MG63 (cell line): ENCODE measurements around the gene LIPC. TPM values are rescaled to one million over a fixed set of nuclear protein-coding genes. Genes with fewer than 3 reads are reported as not detected.

Experiments used
- DNase-seq: peaks from one replicate; pipeline ENCODE4 v3.0.0-alpha.2; 2020
- H3K27me3 ChIP-seq: fragments of 250-450 bp; sonication (Bioruptor Pico); 2 replicates; pipeline ENCODE4 v1.5.1; 2020; ENCODE audit warnings: mild to moderate bottlenecking, moderate library complexity
- H3K36me3 ChIP-seq: fragments of 250-450 bp; sonication (Bioruptor Pico); 2 replicates; pipeline ENCODE4 v1.5.1; 2020; ENCODE audit warnings: mild to moderate bottlenecking, moderate library complexity
- H3K4me3 ChIP-seq: fragments of 250-450 bp; sonication (Bioruptor Pico); 2 replicates; pipeline ENCODE4 v1.5.1; 2020; ENCODE audit warnings: mild to moderate bottlenecking, moderate library complexity
- H3K9me3 ChIP-seq: fragments of 250-450 bp; sonication (Bioruptor Pico); 2 replicates; pipeline ENCODE4 v1.5.1; 2020; ENCODE audit warnings: mild to moderate bottlenecking, moderate library complexity
- total RNA-seq: library from RNA; depleted of rRNA; stranded (reverse); fragments of >200 nt; shearing (Covaris generic); gene quantifications from 2 replicates; pipeline ENCODE4 v1.2.3, GENCODE V29; 2014; ENCODE audit warnings: low replicate concordance

The LIPC gene
- total RNA-seq, 1 experiment from 2014 or later = 0.16 TPM

DNA sequence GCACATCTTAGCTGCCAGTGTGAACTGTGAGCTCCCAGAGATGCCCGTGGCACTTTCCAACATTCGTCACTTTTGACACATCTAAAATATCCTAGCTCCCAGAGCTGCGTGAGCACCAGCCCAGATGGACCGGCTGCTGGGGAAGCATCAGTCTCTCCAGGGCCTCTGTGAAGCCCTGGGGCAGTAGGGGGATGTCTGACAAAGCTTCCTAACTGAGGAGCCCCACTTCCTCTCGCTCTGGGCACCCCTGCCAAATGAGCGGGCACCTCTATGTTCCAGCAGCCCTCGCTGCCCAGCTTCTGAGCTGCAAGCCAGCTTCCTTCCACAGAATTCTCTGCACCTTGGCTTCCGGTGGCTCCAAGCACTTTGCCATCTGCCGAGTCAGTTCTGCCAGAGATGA lies 91.1 kb downstream of the LIPC start:
- Histone ChIP-seq H3K4me3 (no peak overlapping the region), H3K27me3 (no peaks in the 10 kb centered on the region), H3K9me3 (no peaks in the 10 kb centered on the region), H3K36me3 (no peaks in the 10 kb centered on the region)
- peak; percentile 73 for DNase-seq

DNA sequence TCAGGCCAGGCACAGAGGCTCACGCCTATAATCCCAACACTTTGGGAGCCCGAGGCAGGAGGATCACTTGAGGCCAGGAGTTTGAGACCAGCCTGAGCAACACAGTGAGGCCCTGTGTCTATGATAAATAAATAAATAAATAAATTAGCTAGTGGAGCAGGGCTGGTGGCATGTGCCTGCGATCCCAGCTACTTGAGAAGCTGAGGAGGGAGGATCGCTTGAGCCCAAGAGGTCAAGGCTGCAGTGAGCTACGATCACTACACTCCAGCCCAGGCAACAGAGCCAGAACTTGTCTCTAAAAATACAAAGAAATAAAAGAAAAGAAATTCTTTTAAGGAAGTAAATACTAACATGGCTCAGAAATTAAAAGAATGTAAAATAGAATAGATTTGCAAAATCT lies 91.8 kb downstream of the LIPC start:
- H3K27me3 ChIP-seq = no peaks in the 10 kb centered on the region
- H3K36me3 ChIP-seq = no peaks in the 10 kb centered on the region
- no peak overlapping the region for H3K4me3 ChIP-seq
- H3K9me3 ChIP-seq = no peaks in the 10 kb centered on the region
- DNase-seq = no peak

DNA sequence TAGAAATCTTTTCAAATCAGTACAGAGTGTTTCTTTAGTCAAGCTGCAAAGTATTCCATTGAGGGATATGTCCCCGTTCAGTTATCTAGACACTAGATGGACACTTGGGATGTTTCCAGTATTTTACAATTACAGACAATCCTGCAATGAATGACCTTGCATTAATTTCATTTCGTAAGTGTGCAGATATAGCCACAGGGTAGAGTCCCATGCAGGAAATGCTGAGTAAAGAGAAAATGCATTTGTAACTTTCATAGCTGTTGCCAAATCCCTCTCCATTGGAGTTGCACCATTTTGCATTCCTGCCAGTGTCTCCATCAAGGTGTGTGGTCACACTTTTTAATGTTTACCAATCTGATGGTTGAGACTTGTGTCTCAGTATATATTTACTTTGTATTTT lies 92.5 kb downstream of the LIPC start:
- H3K36me3 ChIP-seq = no peaks in the 10 kb centered on the region
- H3K9me3 ChIP-seq = no peaks in the 10 kb centered on the region
- no peak for DNase-seq
- no peaks in the 10 kb centered on the region for H3K27me3 ChIP-seq
- H3K4me3 ChIP-seq = no peak overlapping the region

DNA sequence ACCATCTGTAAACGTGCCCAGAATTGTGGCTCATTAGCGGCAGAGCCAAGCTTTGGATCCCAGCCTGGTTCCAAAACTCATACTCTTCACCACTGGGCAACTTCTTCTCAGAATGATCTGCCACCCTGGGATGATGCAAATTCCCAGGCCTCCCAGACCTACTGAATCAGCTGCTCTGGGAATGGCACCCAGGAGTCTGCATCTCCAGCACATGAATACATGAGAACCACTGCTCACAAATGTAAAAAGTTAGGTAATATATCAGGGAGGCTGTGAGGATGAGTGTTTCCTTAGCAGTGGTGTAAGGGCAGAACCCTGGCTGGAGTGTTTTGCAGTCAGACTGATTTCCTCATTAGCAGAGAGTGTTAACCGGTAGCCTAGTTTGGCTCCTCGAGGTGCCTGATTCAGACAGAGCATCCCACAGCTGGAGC lies 94.2 kb downstream of the LIPC start:
- no peaks in the 10 kb centered on the region for H3K27me3 ChIP-seq
- H3K36me3 ChIP-seq = no peaks in the 10 kb centered on the region
- peak; percentile 83 for DNase-seq
- H3K4me3 ChIP-seq = no peak overlapping the region
- H3K9me3 ChIP-seq = no peaks in the 10 kb centered on the region

DNA sequence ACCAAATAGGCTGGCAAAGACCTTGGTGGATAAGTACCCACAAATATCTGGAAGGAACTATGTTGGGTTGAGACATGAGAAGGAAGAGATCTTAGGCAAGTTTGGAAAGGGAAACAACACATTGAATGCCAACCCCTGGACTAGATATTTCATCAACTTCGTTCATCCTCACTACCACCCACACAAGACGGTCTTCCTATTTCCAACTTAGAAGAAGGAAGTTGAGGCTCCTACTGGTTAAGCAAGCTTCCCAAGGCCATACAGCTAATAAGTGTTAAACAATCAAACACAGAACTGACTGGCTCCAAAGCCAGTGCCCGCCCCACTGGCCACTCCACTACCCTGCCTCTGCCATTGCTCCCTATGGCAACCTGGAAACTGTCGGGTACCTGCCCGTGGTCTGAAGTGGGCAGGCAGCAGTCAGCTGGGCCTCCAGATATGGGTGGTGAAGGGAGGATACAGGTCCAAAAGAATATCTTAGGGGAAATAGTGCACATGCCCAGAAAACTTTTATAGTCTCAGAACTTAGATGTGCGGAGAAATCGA lies 94.9 kb downstream of the LIPC start:
- Histone ChIP-seq H3K36me3 (no peaks in the 10 kb centered on the region), H3K9me3 (no peaks in the 10 kb centered on the region), H3K4me3 (no peak overlapping the region), H3K27me3 (no peaks in the 10 kb centered on the region)
- DNase-seq = no peak

DNA sequence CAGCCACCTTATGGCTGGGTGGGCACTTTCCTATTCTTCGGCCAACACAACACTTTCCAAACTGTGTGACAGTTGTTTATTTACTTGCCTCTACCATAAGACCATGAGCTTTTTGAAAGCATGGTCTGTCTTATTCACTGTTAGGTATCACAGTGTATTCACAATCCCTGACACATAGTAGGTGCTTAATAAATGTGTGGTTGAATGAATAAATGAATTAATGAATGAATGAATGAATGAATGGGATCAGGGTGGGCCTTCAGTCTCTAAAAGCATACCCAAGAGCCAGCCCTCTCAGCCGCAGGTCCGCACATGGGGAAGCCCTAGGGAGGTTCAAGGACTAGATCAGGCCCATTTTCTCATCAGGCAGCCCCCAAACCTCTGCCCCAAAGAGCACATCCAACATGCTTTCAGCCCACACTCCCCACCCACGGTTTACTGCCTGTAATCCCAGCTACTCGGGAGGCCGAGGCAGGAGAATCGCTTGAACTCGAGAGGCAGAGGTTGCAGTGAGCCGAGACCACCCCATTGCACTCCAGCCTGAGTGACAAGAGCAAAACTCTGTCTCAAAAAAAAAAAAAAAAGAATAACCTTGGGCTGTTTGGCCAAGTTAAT lies 95.9 kb downstream of the LIPC start:
- H3K36me3 ChIP-seq = no peaks in the 10 kb centered on the region
- H3K4me3 ChIP-seq = no peak overlapping the region
- H3K9me3 ChIP-seq = no peaks in the 10 kb centered on the region
- DNase-seq = no peak
- no peaks in the 10 kb centered on the region for H3K27me3 ChIP-seq

DNA sequence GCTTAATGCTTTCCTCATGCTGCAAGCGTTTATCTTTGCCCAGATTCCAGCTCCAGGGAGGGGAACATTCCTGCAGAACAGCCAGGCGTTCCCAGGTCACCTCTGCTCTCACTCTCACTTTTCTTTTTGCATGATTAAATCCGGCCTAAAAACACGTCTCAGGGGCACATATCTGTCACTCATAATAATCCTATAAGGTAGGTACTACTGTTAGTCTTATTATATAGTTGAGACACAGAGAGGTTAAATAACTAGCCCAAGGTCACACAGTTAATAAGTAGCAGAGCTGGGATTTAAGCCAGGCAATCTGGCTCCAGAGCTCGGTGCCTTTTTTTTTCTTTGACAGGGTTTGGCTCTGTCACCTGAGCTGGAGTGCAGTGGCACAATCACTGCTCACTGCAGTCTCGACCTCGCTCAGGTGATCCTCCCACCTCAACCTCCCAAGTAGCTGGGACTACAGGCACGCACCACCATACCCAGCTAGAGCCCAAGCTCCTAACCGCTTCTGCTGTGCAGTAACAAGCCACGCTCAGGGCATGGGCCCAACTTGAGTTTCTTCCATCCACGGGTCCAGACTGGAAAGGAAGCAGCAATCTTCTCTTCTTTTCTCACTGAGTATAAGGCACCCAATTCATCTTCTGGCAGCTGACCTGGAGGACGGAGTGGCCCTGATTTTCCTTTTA lies 96.5 kb downstream of the LIPC start:
- no peaks in the 10 kb centered on the region for H3K27me3 ChIP-seq
- no peaks in the 10 kb centered on the region for H3K36me3 ChIP-seq
- DNase-seq = peak; percentile 64
- H3K4me3 ChIP-seq = no peak overlapping the region
- H3K9me3 ChIP-seq = no peaks in the 10 kb centered on the region

DNA sequence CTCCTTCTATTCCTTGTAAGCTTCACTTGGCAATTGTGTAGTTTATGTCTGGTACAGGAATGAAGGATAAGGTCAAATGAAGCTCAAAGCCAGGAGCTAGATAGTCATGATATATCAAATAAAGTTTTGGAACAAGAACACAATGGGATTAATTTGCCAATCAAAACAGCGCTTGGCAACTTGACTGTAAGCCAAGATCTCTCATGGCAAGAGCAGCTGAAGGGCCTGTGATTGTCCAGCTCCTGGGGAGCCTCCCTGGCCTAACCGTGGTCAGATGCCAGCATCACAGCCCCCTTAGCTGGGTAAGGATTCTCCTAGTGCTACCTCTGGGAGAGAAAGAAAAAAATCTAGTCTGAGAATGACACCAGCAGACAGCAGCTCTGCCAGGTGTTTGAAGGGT lies 97.2 kb downstream of the LIPC start:
- H3K36me3 ChIP-seq = no peaks in the 10 kb centered on the region
- peak; percentile 49 for DNase-seq
- H3K4me3 ChIP-seq = no peak overlapping the region
- H3K27me3 ChIP-seq = no peaks in the 10 kb centered on the region
- no peaks in the 10 kb centered on the region for H3K9me3 ChIP-seq

DNA sequence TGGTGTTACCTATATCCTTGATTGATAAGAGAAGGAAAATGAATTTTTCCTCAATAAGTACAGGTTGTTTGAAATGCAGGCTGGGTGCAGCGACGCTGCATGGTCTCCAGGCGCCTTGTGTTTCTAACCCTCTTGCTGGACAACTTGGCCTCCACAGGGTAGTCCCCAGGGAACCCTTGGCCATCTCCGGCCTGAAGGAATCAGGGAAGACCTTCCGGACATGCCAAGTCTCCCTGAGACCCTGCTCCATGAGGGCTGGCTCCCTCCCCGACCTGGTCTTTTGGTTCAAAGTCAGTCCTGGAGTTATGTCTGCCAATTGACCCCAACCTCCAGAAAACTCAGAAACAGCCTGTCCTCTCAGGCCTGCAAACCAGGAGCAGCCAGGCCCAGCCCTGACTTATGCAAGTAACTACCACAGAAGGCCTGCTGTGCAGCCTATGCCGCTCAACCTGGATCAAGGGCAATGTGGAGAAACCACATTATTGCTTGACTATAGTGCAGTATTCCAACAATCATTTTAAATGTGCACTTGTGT lies 98.3 kb downstream of the LIPC start:
- no peaks in the 10 kb centered on the region for H3K27me3 ChIP-seq
- H3K4me3 ChIP-seq = no peak overlapping the region
- H3K9me3 ChIP-seq = no peaks in the 10 kb centered on the region
- no peaks in the 10 kb centered on the region for H3K36me3 ChIP-seq
- DNase-seq = no peak

DNA sequence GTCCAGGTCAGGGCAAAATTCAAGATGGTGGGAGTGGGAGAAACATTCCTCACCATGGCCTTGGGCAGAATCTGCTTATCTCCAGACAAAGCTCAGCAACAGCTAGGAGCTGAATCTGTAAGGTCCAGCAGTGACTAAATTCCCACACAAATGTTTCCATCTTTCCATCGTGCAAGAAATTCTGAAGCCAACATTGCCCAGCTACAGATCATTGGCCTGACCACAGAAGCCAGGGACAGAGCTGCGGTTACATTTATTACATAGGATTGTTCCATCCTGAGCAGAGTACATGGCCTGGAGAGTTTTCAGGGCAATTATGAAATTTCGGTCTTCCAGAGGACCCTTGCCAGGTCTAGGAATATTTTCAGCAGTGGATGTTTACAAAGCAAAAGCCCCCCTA lies 100.3 kb downstream of the LIPC start:
- Histone ChIP-seq H3K4me3 (no peak overlapping the region), H3K36me3 (no peaks in the 10 kb centered on the region), H3K9me3 (no peaks in the 10 kb centered on the region), H3K27me3 (no peaks in the 10 kb centered on the region)
- no peak for DNase-seq

DNA sequence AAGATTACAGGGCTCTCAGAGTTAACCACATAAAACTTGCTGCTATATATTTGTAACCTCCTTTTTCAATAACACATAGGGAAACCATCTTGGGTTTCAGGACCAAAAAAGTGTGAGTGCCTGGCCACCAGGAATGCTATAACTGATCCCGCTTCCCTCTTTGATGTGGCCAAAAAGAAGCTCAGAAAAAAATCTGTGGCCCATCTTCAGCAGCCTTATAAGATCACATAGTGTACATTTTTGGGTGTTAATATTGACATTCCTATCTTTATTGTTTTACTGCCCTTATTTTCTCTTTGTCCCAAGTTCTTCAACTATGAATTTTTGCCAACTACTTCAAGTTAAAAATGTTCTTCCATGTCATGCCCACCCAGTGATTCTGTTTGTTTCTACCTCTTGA lies 102.8 kb downstream of the LIPC start:
- Histone ChIP-seq H3K36me3 (no peaks in the 10 kb centered on the region), H3K27me3 (no peaks in the 10 kb centered on the region), H3K4me3 (no peak overlapping the region), H3K9me3 (no peaks in the 10 kb centered on the region)
- no peak for DNase-seq

DNA sequence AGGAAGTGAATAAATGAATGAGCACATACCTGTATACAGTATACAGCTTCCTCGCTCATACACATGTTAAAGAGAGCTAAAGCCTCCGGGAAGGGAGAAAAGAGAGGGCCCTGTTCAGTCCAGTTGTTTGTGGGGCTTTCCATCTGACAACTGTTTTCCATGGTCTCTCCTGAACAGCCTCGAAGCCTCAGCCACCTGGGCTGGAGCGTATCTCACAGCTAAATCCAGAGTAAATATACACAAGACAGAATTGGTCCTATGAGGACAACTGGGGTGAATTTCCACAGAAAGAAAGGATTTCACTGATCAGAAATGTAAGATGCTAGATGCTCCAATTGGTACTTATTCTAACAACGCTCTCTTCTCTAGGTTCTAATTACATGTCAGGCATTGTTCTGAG lies 103.5 kb downstream of the LIPC start:
- Histone ChIP-seq H3K36me3 (no peaks in the 10 kb centered on the region), H3K27me3 (no peaks in the 10 kb centered on the region), H3K9me3 (no peaks in the 10 kb centered on the region), H3K4me3 (no peak overlapping the region)
- DNase-seq = no peak

DNA sequence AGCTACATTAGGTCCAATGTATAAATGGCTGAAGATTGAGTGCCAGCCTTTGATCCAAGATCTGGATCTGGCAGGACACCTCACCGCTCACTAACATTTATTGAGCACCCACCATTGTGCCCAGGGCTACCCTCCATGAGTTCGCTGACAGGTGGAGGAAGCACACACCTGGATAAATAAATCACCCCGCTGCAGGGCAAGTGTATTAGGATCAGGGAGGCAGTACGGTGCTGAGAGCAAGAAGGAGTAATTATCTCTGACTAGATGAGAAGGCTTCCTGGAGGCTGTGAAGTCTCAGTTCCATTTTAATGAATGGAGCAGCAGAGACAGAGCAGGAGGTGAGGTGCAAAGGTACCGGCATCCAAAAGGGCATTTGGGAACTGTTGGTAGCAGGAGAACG lies 104.1 kb downstream of the LIPC start:
- H3K27me3 ChIP-seq = no peaks in the 10 kb centered on the region
- DNase-seq = no peak
- no peaks in the 10 kb centered on the region for H3K36me3 ChIP-seq
- no peaks in the 10 kb centered on the region for H3K9me3 ChIP-seq
- no peak overlapping the region for H3K4me3 ChIP-seq

DNA sequence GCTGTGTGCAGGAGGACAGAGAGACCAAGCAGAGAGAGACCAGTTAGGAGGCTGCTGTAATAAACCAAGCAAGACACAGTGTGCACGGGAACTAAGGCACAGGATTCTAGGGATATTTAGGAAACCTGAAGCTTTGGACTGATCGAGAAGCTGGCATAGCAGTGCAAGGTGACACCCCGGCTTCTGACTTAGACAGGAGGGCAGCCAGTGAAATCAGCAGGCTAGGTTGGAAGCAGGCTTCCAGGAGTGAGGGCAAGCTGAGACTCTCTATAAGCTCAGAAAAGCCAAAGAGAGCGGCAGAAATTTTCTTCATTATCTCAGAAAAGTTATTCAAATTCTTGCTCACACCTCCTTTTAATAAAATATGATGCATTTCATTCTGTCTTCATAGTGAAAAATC lies 104.6 kb downstream of the LIPC start:
- no peak overlapping the region for H3K4me3 ChIP-seq
- DNase-seq = no peak
- H3K27me3 ChIP-seq = no peaks in the 10 kb centered on the region
- H3K36me3 ChIP-seq = no peaks in the 10 kb centered on the region
- no peaks in the 10 kb centered on the region for H3K9me3 ChIP-seq

DNA sequence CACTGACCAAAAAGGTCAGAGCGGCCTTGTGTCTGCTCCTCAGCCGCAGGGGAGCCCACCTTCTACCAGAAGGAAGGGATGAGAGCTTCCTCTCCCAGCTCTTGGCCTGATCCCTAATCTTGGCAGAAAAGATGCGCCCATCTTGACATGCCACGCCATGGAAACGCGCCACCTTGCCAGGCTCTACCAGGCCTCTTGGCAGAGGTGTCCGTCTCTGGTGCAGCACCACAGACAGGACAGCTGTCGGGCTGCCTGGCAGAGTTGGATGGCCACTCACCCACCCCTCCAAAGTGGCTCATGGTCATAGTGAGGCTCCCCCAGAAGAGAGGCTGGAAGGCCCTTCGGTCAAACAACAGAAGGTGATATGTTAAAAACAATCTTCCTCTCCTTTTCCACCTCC lies 105.2 kb downstream of the LIPC start:
- Histone ChIP-seq H3K9me3 (no peaks in the 10 kb centered on the region), H3K36me3 (no peaks in the 10 kb centered on the region), H3K27me3 (no peaks in the 10 kb centered on the region)

DNA sequence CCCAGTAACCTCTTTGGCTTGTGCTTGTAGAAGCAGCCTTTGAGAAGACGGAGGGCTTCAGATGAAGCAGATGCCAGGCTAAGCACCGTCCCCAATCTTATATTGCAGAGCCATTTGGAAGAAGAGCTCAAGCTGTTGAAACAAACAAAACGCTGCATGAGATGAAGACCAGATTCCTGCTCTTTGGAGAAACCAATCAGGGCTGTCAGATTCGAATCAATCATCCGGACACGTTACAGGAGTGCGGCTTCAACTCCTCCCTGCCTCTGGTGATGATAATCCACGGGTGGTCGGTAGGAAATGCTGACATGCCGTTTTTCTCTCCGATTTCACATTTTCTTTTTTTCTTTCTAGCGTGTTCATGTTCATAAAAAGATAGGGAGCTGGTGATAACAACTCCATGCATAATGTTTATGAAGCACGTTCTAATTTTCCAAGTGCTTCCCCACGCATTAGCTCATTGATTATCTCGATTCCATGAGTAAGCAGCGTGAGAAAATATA lies 106.5 kb downstream of the LIPC start:
- Histone ChIP-seq H3K4me3 (no peak overlapping the region), H3K9me3 (no peaks in the 10 kb centered on the region), H3K36me3 (no peaks in the 10 kb centered on the region), H3K27me3 (no peaks in the 10 kb centered on the region)
- DNase-seq = no peak

More for the DNA sequence above, 105.2 kb downstream of the LIPC start:
- no peak for DNase-seq
- no peak overlapping the region for H3K4me3 ChIP-seq

DNA sequence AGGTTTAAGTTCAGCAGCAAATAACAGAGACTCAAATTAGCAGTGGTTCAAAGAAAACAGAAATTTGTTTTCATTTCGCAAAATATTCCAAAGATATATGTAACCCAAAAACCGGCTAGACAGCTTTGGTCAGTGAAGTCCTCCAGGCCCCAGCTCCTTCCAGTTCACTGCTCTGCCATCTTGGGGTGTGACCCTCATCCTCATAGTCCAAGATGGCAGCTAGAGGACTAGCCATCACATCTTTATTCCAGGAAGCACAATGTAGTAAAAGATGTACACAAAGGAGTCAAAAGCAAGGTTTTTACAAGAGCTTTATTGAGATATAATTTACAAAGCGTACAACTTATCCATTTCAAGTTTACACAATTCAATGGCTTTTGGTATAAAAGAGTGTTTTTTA lies 107.1 kb downstream of the LIPC start:
- H3K4me3 ChIP-seq = no peak overlapping the region
- no peaks in the 10 kb centered on the region for H3K27me3 ChIP-seq
- H3K9me3 ChIP-seq = no peaks in the 10 kb centered on the region
- no peak for DNase-seq
- H3K36me3 ChIP-seq = no peaks in the 10 kb centered on the region

DNA sequence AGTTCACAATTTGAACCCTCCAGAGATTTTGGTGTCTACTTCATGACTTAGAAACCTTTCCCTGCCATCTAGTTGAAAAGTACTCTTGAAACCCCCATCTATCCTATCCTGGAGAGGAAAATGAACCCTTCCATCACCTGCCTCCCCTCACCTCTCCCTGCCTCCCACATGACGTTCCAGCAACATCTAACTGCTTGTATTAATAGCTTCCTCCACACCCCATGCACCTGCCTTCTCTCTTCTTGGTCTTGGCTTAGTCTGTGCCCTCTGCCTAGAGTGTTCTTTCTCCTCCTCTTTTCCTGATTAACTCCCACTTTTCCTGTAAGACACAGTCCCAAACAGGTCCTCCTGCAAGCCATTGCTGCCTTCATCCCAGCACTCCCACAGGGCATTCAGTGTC lies 107.8 kb downstream of the LIPC start:
- no peak overlapping the region for H3K4me3 ChIP-seq
- H3K27me3 ChIP-seq = no peaks in the 10 kb centered on the region
- DNase-seq = no peak
- H3K36me3 ChIP-seq = no peaks in the 10 kb centered on the region
- no peaks in the 10 kb centered on the region for H3K9me3 ChIP-seq
